A549 (cell line): ENCODE measurements around the gene QRSL1. TPM values are rescaled to one million over a fixed set of nuclear protein-coding genes. Genes with fewer than 3 reads are reported as not detected.

Source experiments
- ATAC-seq, 2 experiments: fragments of 200-7000 bp in 1 of 2; fragments of >200 bp in 1 of 2; cut with Nextera tagmentation in 1 of 2; cut with Tn5 transposase in 1 of 2; 3 replicates each; pipeline versions ENCODE4 v1.8.0 to v1.9.1; 2018 to 2020; ENCODE audit warnings: mild to moderate bottlenecking in 1 of 2, moderate library complexity in 1 of 2
- CTCF ChIA-PET: fragments of 300-600 bp; sonication (Branson Sonifier 250); formaldehyde crosslinking; extraction: SDS; loops from one replicate; lab custom pipeline; 2021; ENCODE audit warnings: antibody characterized with exemption, inconsistent platforms; lab: Yijun Ruan, JAX
- POLR2A ChIA-PET: fragments of 350-600 bp; formaldehyde crosslinking; extraction: SDS; loops from one replicate; lab custom pipeline; 2021; ENCODE audit warnings: antibody characterized with exemption, inconsistent platforms; lab: Yijun Ruan, JAX
- DNase-seq, 2 experiments: peaks; one replicate each; pipeline versions ENCODE4 v3.0.0 to v3.0.0-alpha.2; 2011 to 2016; ENCODE audit warnings: low read depth in 1 of 2, low spot score in 1 of 2
- FAIRE-seq: peaks from 2 replicates; lab custom pipeline; 2011; peaks lifted over from hg19 to GRCh38; lab: Jason Lieb, UNC
- H3K27ac ChIP-seq, 2 experiments: fragments of >200 bp; sonication (Bioruptor Twin); formaldehyde crosslinking; 3 replicates each; pipeline ENCODE4 v1.5.1; 2016 to 2017
- H3K4me1 ChIP-seq: fragments of >200 bp; sonication (Bioruptor Twin); formaldehyde crosslinking; 3 replicates; pipeline ENCODE4 v1.6.1; 2016
- H3K4me2 ChIP-seq: fragments of >200 bp; sonication (Bioruptor Twin); formaldehyde crosslinking; 3 replicates; pipeline ENCODE4 v1.6.1; 2016
- H3K4me3 ChIP-seq: fragments of >200 bp; sonication (Bioruptor Twin); formaldehyde crosslinking; 3 replicates; pipeline ENCODE4 v1.5.1; 2016
- H3K9me3 ChIP-seq: fragments of >200 bp; sonication (Bioruptor Twin); formaldehyde crosslinking; 3 replicates; pipeline ENCODE4 v1.6.1; 2016
- FOSB ChIP-seq: fragments of 250-450 bp; sonication (Bioruptor Pico); IDR thresholded peaks from 2 replicates; pipeline ENCODE4 v1.5.0; 2020; ENCODE audit warnings: mild to moderate bottlenecking, moderate library complexity
- GATA3 ChIP-seq: IDR thresholded peaks from 2 replicates; pipeline ENCODE4 v1.6.1; 2012; ENCODE audit warnings: borderline replicate concordance
- HDAC2 ChIP-seq: fragments of 200-600 bp; sonication (generic); IDR thresholded peaks from 2 replicates; pipeline ENCODE4 v1.6.1; 2016
- KDM1A ChIP-seq: fragments of 200-600 bp; sonication (generic); IDR thresholded peaks from 2 replicates; pipeline ENCODE4 v1.6.1; 2016; ENCODE audit warnings: low read depth, mild to moderate bottlenecking
- KDM5A ChIP-seq: fragments of 200-600 bp; sonication (generic); IDR thresholded peaks from 2 replicates; pipeline ENCODE4 v1.6.1; 2016; ENCODE audit warnings: antibody characterized with exemption, mild to moderate bottlenecking
- NFE2L2 ChIP-seq: fragments of 150-350 bp; conservative IDR thresholded peaks from 2 replicates; pipeline ENCODE4 v1.6.1; 2014; ENCODE audit warnings: low read length
- POLR2A ChIP-seq: IDR thresholded peaks from 2 replicates; pipeline ENCODE4 v1.6.1; 2012; ENCODE audit warnings: mild to moderate bottlenecking, low read length
- RCOR1 ChIP-seq: fragments of 150-350 bp; IDR thresholded peaks from 2 replicates; pipeline ENCODE4 v1.6.1; 2014; ENCODE audit warnings: antibody characterized with exemption, low read length, low read depth
- WGBS: methylation state at CpG from one replicate; pipeline ENCODE4 v1.1.6; 2017; ENCODE audit errors: missing lambda C conversion rate; 5-methylcytosine and 5-hydroxymethylcytosine counted together
- polyA plus RNA-seq, 4 experiments: library from polyadenylated mRNA; depleted of rRNA in 3 of 4; stranded (reverse); fragments of >200 nt; fragmentation: RNase III in 1 of 4; extraction: RNeasy Plus Mini Kit Qiagen cat#74134 plus additional on column Dnase treatment in 1 of 4; gene quantifications; 2 replicates in 3 of 4; 3 replicates in 1 of 4; pipeline ENCODE4 v1.2.3, GENCODE V29; 2011 to 2017
- TF ChIP-seq, protein P1 (sequence below): fragments of 250-450 bp; sonication (Bioruptor Pico); IDR thresholded peaks from 2 replicates; pipeline ENCODE4 v1.5.0; 2021; ENCODE audit warnings: mild to moderate bottlenecking, moderate library complexity, borderline replicate concordance
- TF ChIP-seq, protein P2 (sequence below): fragments of 200-600 bp; sonication (generic); IDR thresholded peaks from 2 replicates; pipeline ENCODE4 v1.6.1; 2016; ENCODE audit warnings: antibody characterized with exemption, mild to moderate bottlenecking, moderate library complexity
- TF ChIP-seq, protein P3 (sequence below): fragments of 250-450 bp; sonication (Bioruptor Pico); IDR thresholded peaks from 2 replicates; pipeline ENCODE4 v1.5.0; 2020; ENCODE audit warnings: low read depth, mild to moderate bottlenecking, moderate library complexity
- TF ChIP-seq, protein P4 (sequence below): fragments of 150-350 bp; IDR thresholded peaks from 2 replicates; pipeline ENCODE4 v1.6.1; 2014; ENCODE audit warnings: low read depth, mild to moderate bottlenecking, low read length
- TF ChIP-seq, protein P5 (sequence below): IDR thresholded peaks from 2 replicates; pipeline ENCODE4 v1.6.1; 2012; ENCODE audit warnings: low read depth, borderline replicate concordance
- TF ChIP-seq, protein P6 (sequence below): IDR thresholded peaks from 2 replicates; pipeline ENCODE4 v1.6.1; 2012
- TF ChIP-seq, protein P7 (sequence below): fragments of >200 bp; sonication (Bioruptor Twin); formaldehyde crosslinking; IDR thresholded peaks from 3 replicates; pipeline ENCODE4 v1.6.1; 2016

QRSL1 gene
- polyA plus RNA-seq, 2 of the 4 experiments (the other 2 are of a cell fraction), result 11.5 to 15.9 TPM

DNA sequence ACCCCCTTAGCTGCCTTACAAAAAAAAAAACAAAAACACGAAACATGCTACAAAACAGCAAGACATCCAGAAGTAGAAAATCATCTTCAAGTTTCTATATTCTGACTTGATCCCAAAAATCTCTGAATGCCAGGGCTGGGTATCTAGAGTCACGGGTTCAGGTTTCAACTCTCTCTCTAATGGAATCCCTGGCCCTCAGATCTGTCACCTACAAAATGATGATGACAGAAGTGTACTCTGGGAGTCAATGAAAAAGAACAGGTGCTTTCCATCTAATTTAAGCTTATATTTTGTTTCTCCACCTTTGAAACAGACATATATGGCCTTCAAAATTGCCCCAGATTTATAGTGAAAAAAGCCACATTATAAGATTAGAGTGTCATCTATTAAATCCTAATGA, 18.3 kb upstream of the QRSL1 start:
- H3K4me3 ChIP-seq, result no peak overlapping the region
- TF ChIP-seq POLR2A (no peak), NFE2L2 (no peak), RCOR1 (no peak), KDM1A (no peak), KDM5A (no peak), HDAC2 (no peak), FOSB (CRISPR knock-in tag) (no peak), GATA3 (no peak)
- TF ChIP-seq, protein P1, sequence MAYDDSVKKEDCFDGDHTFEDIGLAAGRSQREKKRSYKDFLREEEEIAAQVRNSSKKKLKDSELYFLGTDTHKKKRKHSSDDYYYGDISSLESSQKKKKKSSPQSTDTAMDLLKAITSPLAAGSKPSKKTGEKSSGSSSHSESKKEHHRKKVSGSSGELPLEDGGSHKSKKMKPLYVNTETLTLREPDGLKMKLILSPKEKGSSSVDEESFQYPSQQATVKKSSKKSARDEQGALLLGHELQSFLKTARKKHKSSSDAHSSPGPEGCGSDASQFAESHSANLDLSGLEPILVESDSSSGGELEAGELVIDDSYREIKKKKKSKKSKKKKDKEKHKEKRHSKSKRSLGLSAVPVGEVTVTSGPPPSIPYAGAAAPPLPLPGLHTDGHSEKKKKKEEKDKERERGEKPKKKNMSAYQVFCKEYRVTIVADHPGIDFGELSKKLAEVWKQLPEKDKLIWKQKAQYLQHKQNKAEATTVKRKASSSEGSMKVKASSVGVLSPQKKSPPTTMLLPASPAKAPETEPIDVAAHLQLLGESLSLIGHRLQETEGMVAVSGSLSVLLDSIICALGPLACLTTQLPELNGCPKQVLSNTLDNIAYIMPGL (CRISPR knock-in tag), result no peak
- TF ChIP-seq, protein P2, sequence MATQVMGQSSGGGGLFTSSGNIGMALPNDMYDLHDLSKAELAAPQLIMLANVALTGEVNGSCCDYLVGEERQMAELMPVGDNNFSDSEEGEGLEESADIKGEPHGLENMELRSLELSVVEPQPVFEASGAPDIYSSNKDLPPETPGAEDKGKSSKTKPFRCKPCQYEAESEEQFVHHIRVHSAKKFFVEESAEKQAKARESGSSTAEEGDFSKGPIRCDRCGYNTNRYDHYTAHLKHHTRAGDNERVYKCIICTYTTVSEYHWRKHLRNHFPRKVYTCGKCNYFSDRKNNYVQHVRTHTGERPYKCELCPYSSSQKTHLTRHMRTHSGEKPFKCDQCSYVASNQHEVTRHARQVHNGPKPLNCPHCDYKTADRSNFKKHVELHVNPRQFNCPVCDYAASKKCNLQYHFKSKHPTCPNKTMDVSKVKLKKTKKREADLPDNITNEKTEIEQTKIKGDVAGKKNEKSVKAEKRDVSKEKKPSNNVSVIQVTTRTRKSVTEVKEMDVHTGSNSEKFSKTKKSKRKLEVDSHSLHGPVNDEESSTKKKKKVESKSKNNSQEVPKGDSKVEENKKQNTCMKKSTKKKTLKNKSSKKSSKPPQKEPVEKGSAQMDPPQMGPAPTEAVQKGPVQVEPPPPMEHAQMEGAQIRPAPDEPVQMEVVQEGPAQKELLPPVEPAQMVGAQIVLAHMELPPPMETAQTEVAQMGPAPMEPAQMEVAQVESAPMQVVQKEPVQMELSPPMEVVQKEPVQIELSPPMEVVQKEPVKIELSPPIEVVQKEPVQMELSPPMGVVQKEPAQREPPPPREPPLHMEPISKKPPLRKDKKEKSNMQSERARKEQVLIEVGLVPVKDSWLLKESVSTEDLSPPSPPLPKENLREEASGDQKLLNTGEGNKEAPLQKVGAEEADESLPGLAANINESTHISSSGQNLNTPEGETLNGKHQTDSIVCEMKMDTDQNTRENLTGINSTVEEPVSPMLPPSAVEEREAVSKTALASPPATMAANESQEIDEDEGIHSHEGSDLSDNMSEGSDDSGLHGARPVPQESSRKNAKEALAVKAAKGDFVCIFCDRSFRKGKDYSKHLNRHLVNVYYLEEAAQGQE, result no peak
- TF ChIP-seq, protein P3, sequence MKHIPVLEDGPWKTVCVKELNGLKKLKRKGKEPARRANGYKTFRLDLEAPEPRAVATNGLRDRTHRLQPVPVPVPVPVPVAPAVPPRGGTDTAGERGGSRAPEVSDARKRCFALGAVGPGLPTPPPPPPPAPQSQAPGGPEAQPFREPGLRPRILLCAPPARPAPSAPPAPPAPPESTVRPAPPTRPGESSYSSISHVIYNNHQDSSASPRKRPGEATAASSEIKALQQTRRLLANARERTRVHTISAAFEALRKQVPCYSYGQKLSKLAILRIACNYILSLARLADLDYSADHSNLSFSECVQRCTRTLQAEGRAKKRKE (CRISPR knock-in tag), result no peak
- TF ChIP-seq, protein P4, sequence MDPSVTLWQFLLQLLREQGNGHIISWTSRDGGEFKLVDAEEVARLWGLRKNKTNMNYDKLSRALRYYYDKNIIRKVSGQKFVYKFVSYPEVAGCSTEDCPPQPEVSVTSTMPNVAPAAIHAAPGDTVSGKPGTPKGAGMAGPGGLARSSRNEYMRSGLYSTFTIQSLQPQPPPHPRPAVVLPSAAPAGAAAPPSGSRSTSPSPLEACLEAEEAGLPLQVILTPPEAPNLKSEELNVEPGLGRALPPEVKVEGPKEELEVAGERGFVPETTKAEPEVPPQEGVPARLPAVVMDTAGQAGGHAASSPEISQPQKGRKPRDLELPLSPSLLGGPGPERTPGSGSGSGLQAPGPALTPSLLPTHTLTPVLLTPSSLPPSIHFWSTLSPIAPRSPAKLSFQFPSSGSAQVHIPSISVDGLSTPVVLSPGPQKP, result no peak
- TF ChIP-seq, protein P5, sequence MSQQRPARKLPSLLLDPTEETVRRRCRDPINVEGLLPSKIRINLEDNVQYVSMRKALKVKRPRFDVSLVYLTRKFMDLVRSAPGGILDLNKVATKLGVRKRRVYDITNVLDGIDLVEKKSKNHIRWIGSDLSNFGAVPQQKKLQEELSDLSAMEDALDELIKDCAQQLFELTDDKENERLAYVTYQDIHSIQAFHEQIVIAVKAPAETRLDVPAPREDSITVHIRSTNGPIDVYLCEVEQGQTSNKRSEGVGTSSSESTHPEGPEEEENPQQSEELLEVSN, result no peak
- TF ChIP-seq, protein P6, sequence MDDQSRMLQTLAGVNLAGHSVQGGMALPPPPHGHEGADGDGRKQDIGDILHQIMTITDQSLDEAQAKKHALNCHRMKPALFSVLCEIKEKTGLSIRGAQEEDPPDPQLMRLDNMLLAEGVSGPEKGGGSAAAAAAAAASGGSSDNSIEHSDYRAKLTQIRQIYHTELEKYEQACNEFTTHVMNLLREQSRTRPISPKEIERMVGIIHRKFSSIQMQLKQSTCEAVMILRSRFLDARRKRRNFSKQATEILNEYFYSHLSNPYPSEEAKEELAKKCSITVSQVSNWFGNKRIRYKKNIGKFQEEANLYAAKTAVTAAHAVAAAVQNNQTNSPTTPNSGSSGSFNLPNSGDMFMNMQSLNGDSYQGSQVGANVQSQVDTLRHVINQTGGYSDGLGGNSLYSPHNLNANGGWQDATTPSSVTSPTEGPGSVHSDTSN, result no peak
- TF ChIP-seq, protein P7, sequence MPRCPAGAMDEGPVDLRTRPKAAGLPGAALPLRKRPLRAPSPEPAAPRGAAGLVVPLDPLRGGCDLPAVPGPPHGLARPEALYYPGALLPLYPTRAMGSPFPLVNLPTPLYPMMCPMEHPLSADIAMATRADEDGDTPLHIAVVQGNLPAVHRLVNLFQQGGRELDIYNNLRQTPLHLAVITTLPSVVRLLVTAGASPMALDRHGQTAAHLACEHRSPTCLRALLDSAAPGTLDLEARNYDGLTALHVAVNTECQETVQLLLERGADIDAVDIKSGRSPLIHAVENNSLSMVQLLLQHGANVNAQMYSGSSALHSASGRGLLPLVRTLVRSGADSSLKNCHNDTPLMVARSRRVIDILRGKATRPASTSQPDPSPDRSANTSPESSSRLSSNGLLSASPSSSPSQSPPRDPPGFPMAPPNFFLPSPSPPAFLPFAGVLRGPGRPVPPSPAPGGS, result no peak
- WGBS, result 89% methylated on average over 2 of the region's 2 CpGs
- no peak overlapping the region for H3K4me2 ChIP-seq
- FAIRE-seq, result no peak
- ChIA-PET CTCF (interaction anchor here (1.0 to 4.6 kb wide), 5 partner anchors 11 to 387 kb away, joined by 3 to 39 read pairs (median 3); no protein-coding TSS in a partner anchor), POLR2A (no interaction called here)
- no peaks in the 10 kb centered on the region for H3K9me3 ChIP-seq
- H3K4me1 ChIP-seq, result no peaks in the 10 kb centered on the region
- no peak overlapping the region for H3K27ac ChIP-seq
- no peak for DNase-seq
- no peak for ATAC-seq
